K562 (cell line): ENCODE results near the gene MOB3C. TPM values are rescaled to one million over a fixed set of nuclear protein-coding genes. Genes with fewer than 3 reads are reported as not detected.

ENCODE experiments used
- BHLHE40 ChIP-seq: IDR thresholded peaks from 2 replicates; pipeline ENCODE4 v1.6.1; 2011; ENCODE audit warnings: low read length, improper control_type of control experiment
- DACH1 ChIP-seq: fragments of 450-650 bp; IDR thresholded peaks from 2 replicates; pipeline ENCODE4 v1.6.1; 2018; ENCODE audit not compliant: partially characterized antibody
- E2F3 ChIP-seq: fragments of 250-450 bp; sonication (Bioruptor Pico); IDR thresholded peaks from 2 replicates; pipeline ENCODE4 v1.4.0; 2020; ENCODE audit warnings: mild to moderate bottlenecking
- FOXA1 ChIP-seq: fragments of 450-650 bp; IDR thresholded peaks from 2 replicates; pipeline ENCODE4 v1.6.1; 2016; ENCODE audit warnings: mild to moderate bottlenecking, borderline replicate concordance
- NCOA4 ChIP-seq: fragments of 450-650 bp; IDR thresholded peaks from 2 replicates; pipeline ENCODE4 v1.6.1; 2018; ENCODE audit warnings: mild to moderate bottlenecking; ENCODE audit not compliant: partially characterized antibody
- POLR2B ChIP-seq: fragments of 450-650 bp; IDR thresholded peaks from 2 replicates; pipeline ENCODE4 v1.6.1; 2018; ENCODE audit warnings: low read depth; ENCODE audit not compliant: partially characterized antibody
- POLR2H ChIP-seq: IDR thresholded peaks from 2 replicates; pipeline ENCODE4 v1.6.1; 2016; ENCODE audit warnings: missing genetic modification characterization, low read depth, mild to moderate bottlenecking, control low read depth, missing compliant biosample characterization, moderate library complexity
- POLR3A ChIP-seq: IDR thresholded peaks from 2 replicates; pipeline ENCODE4 v1.6.1; 2011; ENCODE audit warnings: borderline replicate concordance, mild to moderate bottlenecking, moderate library complexity; ENCODE audit not compliant: insufficient read length, insufficient read depth; ENCODE audit errors: extremely low read depth
- REST ChIP-seq, 2 experiments: fragments of 450-650 bp; formaldehyde crosslinking in 1 of 2; IDR thresholded peaks; 2 replicates each; pipeline versions ENCODE4 v1.4.0 to v1.6.1; 2014 to 2020; ENCODE audit warnings: mild to moderate bottlenecking in 2 of 2, borderline replicate concordance in 1 of 2, low read depth in 1 of 2
- SMARCA4 ChIP-seq: fragments of 450-650 bp; IDR thresholded peaks from 2 replicates; pipeline ENCODE4 v1.6.1; 2016
- SMARCC2 ChIP-seq: fragments of 450-650 bp; IDR thresholded peaks from 2 replicates; pipeline ENCODE4 v1.6.1; 2017; ENCODE audit warnings: antibody characterized with exemption, moderate library complexity, mild to moderate bottlenecking, low read depth
- SRF ChIP-seq, 2 experiments: fragments of 250-450, 450-650 bp in 1 of 2; sonication (Bioruptor Pico) in 1 of 2; sonication (generic) in 1 of 2; formaldehyde crosslinking; IDR thresholded peaks; 2 replicates each; pipeline versions ENCODE4 v1.5.0 to v1.5.1; 2020 to 2022; ENCODE audit warnings: mild to moderate bottlenecking in 1 of 2, missing genetic modification reagents in 1 of 2
- ZBTB1 ChIP-seq: sonication (generic); formaldehyde crosslinking; IDR thresholded peaks from 2 replicates; pipeline ENCODE4 v1.8.1; 2023; ENCODE audit warnings: missing genetic modification reagents, low read depth, mild to moderate bottlenecking, borderline replicate concordance
- ZNF23 ChIP-seq: fragments of 250-450 bp; sonication (Bioruptor Pico); IDR thresholded peaks from 2 replicates; pipeline ENCODE4 v1.4.0; 2020; ENCODE audit warnings: mild to moderate bottlenecking
- ZNF232 ChIP-seq: sonication (generic); formaldehyde crosslinking; IDR thresholded peaks from 2 replicates; pipeline ENCODE4 v1.8.0; 2022; ENCODE audit warnings: mild to moderate bottlenecking, missing genetic modification reagents
- ZNF639 ChIP-seq, 2 experiments: fragments of 200-800 bp in 1 of 2; sonication (Bioruptor generic) in 1 of 2; sonication (generic) in 1 of 2; formaldehyde crosslinking in 1 of 2; IDR thresholded peaks in 1 of 2; conservative IDR thresholded peaks in 1 of 2; 2 replicates each; pipeline versions ENCODE4 v1.5.0 to v1.6.1; 2016 to 2020; ENCODE audit warnings: missing compliant biosample characterization in 1 of 2, missing genetic modification characterization in 1 of 2, missing genetic modification reagents in 1 of 2
- ZNF780A ChIP-seq: fragments of 250-450 bp; sonication (Bioruptor Pico); IDR thresholded peaks from 2 replicates; pipeline ENCODE4 v1.5.0; 2021; ENCODE audit warnings: mild to moderate bottlenecking
- polyA plus RNA-seq, 8 experiments: library from polyadenylated mRNA; depleted of rRNA in 4 of 8; stranded (reverse) in 5 of 8; unstranded in 3 of 8; fragments of >200 nt; fragmentation: Nextera tagmentation in 2 of 8; fragmentation: Illumina TruSeq in 1 of 8; extraction: Ambion mirVana in 2 of 8; extraction: Trizol in 1 of 8; gene quantifications; 2 replicates each; pipeline versions ENCODE4 v1.2.1 to v1.2.3, GENCODE V29; 2011 to 2014; ENCODE audit warnings: inconsistent platforms in 1 of 8, missing spikeins in 1 of 8
- total RNA-seq, 7 experiments: library from RNA; depleted of rRNA in 6 of 7; stranded (reverse); fragments of >200 nt in 6 of 7; fragmentation: Illumina TruSeq in 2 of 7; extraction: Trizol in 2 of 7; gene quantifications; 2 replicates each; pipeline versions ENCODE4 v1.2.1 to v1.2.3, GENCODE V29; 2011 to 2021; ENCODE audit warnings: low replicate concordance in 1 of 7

MOB3C gene
- total and polyA plus RNA-seq, 9 of the 15 experiments (the other 6 are each of a cell fraction or from before 2014, with no cell fraction given) = 1.0 to 7.5 (median 3.7) TPM

- TF ChIP-seq DACH1 = no peak
- TF ChIP-seq BHLHE40 = peak; percentile 20; the same call in 1 of the 2 replicates
- peak; percentile 97 for TF ChIP-seq POLR2B
- no peak for TF ChIP-seq NCOA4
- TF ChIP-seq ZNF639 (CRISPR knock-in tag; conservative IDR thresholded peaks at IDR 0.05 in 1 of 2, IDR thresholded peaks at IDR 0.05 in 1 of 2) = no peak
- TF ChIP-seq ZNF232 = no peak
- TF ChIP-seq SMARCC2 = no peak
- 0 out of 2 replicates have a peak, but pooled peaks have one; percentile 47 for TF ChIP-seq SMARCA4
- no peak for TF ChIP-seq POLR3A
- TF ChIP-seq POLR2H (tag) = peak; percentile 62
- no peak for TF ChIP-seq E2F3
- TF ChIP-seq REST (IDR thresholded peaks at IDR 0.05; ENCODE audit: borderline replicate concordance) = no peak; the same call in 1 of the 2 replicates
- peak; percentile 63; the same call in 1 of the 2 replicates for TF ChIP-seq REST (CRISPR knock-in tag; IDR thresholded peaks at IDR 0.05; ENCODE audit: low read depth)
- no peak for TF ChIP-seq ZNF23 (CRISPR knock-in tag)
- TF ChIP-seq ZBTB1 (CRISPR knock-in tag) = no peak
- TF ChIP-seq FOXA1 = no peak
- 0 out of 4 replicates have a peak, but pooled peaks of 1 of the 2 experiments have one; percentile 31 for TF ChIP-seq SRF (CRISPR knock-in tag; IDR thresholded peaks at IDR 0.05)
- TF ChIP-seq ZNF780A (CRISPR knock-in tag) = no peak
Observed at GRCh38 chr1:46603858-46604549, 12.6 kb downstream of the MOB3C start, which contains the start of gene MKNK1 (continued).
